NCI-H1092 (cell line): ENCODE data around the gene LUC7L2.
"Not testable (repeated sequence)": the region's sequence is repeated elsewhere in the genome, so short reads cannot be mapped to it uniquely, and the experiment has no call there.

ENCODE experiments used
- DNase-seq: peaks from one replicate; lab custom pipeline; 2025; lab: John Stamatoyannopoulos, UW

LUC7L2 gene

DNA sequence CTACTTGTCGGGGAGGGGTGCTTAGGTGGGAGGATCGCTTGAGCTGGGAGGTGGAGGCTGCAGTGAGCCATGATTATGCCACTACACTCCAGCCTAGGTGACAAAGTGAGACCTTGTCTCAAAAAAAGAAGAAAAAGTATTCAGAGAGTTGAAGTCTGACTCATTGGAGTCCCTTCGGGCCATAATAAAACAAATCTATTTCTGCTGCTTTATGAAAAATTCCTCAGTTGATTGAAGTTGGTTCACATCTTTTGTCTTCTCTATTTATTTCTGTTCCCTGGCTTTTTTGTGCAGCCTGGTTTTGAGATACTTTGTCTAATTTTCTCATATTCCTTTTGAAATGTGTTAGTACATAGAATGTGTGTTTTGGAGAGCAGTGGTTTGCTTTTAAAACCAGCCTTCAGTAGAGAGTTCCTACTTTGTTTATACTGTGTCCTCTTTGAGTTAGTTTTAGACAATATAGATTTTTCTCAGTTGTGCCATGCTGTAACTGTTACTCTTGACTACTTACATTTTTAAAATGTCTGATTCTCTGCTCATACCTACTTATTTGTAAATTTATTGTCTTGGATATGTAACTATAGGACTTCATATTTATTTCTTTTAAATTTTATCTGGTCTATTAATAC, 36.7 kb downstream of the LUC7L2 start:
- no peak for DNase-seq

GRCh38 chr7:139397192-139397591, 37.5 kb downstream of the LUC7L2 start:
- no peak for DNase-seq

DNA sequence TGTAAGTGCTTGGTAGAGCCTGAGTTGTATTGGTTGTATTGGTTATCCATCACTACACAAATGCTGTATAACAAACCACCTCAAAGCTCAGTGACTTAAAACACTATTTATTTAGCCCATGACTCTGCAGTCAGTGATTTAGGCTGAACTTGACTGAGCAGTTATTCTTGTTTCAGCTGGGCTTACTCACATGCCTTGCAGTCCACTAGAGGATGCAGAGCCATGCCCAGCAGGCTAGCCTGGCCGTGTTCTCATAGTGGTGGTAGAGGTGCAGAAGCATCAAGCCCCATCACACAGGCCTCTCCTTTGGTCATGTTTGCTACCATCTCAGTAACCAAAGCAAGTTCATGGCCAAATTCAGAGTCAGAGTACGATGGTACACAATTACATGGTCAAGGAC, 43.9 kb downstream of the LUC7L2 start:
- DNase-seq = no peak

GRCh38 chr7:139407555-139407954, 47.9 kb downstream of the LUC7L2 start:
- no peak for DNase-seq

- not testable (repeated sequence) for DNase-seq
Observed at GRCh38 chr7:139414743-139415402, 55.2 kb downstream of the LUC7L2 start.

- no peak for DNase-seq
Observed at GRCh38 chr7:139416405-139416804, 56.7 kb downstream of the LUC7L2 start.

DNA sequence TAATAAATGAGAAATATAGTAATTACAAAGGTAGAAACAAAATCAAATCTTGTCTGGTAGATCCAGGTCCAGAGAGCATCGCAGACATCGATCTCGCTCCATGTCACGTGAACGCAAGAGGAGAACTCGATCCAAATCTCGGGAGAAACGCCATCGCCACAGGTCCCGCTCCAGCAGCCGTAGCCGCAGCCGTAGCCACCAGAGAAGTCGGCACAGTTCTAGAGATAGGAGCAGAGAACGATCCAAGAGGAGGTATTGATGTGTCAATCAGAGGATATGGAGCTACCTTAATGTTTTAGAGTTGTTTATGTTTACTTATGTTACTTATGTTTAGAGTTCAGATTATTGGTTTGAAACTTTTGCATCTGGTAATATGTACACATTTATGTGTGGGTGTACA, 57.8 kb downstream of the LUC7L2 start:
- DNase-seq = no peak

GRCh38 chr7:139421123-139421522, 61.4 kb downstream of the LUC7L2 start:
- no peak for DNase-seq

DNA sequence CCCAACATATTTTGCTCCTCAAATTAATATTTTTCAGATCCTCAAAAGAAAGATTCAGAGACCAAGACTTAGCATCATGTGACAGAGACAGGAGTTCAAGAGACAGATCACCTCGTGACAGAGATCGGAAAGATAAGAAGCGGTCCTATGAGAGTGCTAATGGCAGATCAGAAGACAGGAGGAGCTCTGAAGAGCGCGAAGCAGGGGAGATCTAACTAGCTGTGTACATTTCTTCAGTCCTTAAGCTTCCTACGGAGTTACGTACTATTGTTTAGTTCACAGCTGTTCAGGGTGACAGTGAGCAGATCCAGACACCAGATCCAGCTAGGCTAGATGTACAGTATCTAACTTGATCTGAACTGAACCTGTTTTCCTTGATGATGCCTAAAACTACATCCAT, 62.4 kb downstream of the LUC7L2 start:
- DNase-seq = no peak

GRCh38 chr7:139423091-139423490, 63.4 kb downstream of the LUC7L2 start:
- DNase-seq = no peak

GRCh38 chr7:139424004-139424403, 64.3 kb downstream of the LUC7L2 start:
- no peak for DNase-seq

DNA sequence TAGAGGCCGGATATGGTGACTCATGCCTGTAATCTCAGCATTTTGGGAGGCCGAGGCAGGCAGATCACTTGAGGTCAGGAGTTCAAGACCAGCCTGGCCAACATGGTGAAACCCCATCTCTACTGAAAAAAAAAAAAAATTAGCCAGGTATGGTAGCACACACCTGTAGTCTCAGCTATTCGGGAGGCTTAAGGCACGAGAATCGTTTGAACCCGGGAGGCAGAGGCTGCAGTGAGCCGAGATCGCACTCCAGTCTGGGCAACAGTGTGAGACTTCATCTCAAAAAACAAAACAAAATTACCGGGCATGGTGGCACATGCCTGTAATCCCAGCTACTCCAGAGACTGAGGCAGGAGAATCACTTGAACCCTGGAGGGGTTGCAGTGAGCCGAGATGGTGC, 66.0 kb downstream of the LUC7L2 start:
- DNase-seq = not testable (repeated sequence)

DNA sequence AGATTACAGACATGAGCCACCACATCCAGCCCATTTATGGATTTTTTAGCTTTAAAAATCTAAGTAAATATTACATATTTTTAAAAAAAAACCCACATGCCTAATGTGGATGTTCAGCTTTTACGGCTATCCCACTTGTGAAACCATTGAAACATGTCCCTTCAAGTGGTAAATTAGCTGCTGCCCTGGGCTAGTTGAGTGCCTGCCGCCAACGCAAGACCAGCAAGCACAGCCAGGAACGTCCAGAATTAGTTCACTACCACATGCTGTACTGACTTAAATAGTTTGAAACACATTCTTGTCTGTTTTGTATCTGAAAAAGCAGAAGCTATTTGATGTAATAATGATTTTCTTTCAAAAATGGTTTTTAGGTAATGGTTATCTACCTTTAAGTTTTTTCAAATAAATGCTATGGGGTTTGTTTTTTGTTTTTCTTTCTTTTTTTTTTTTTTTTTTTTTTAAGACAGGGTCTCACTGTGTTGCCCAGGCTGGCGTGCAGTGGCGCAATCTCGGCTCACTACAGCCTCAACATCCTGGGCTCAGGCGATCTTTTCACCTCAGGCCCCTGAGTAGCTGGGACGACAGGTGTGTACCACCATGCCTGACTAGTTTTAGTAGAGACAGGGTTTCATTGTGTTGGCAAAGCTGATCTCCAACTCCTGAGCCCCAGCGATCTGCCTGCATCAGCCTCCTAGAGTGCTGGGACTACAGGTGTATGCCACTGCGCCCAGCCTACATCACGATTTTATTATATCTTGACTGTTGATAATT, 66.7 kb downstream of the LUC7L2 start:
- DNase-seq = no peak

DNA sequence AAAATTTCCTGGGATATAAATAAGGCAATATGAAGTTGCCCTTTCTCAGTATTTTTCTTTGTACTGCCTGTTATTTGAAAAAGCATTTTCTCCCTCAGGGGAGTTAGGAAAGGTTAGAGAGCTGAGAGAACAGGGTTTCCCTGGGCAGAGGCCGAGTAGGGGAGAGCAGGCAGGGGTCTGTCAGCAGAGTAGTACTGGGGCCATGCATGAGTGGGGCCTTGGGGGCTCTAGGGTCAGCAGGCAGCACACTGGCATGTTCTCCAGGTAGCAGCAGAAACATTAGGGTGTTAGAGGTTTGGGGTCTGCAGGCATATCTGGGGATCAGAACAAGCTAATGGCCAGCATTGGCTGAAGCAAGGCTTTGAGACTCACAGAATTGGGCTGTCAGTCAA, 67.3 kb downstream of the LUC7L2 start:
- DNase-seq = no peak

DNA sequence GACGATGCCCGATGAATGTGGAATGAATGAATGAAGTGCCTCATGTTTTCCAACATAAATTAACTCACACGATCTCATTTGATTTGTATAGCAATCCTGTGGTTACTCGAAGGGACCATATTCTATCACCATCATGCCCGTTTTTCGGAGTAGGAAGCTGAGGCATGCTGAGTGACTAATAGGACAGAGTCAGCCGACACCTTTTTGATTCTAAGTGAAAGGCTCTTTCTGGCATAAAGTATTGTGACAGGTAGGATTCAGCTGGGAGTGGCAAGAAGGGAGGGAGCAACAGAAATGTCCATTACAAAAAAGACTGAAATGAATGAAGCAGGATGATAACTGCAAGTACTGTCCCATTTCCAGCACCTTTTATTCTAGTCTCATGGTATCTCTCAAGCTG, 68.1 kb downstream of the LUC7L2 start:
- DNase-seq = no peak

GRCh38 chr7:139429735-139430134, 70.0 kb downstream of the LUC7L2 start:
- DNase-seq = not testable (repeated sequence)

- DNase-seq = no peak
Observed at GRCh38 chr7:139430443-139430842, 70.7 kb downstream of the LUC7L2 start.

DNA sequence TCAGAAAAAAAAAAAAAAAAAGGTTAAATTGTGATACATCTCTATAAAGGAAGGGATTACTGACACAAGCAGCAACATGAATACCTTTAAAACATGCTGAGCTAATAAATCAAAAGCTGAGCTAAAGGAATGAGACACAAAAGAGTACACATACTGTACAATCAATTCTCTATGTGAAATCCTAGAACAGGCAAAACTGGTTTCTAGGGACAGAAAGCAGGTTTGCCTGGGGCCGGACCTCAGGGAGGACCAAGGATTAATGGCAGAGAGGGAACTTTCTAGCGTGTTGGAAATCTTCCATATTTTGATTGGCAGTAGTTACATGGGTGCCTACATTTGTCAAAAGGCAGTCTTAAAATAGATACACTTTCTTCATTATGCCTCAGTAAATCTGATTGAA, 71.3 kb downstream of the LUC7L2 start:
- no peak for DNase-seq

DNA sequence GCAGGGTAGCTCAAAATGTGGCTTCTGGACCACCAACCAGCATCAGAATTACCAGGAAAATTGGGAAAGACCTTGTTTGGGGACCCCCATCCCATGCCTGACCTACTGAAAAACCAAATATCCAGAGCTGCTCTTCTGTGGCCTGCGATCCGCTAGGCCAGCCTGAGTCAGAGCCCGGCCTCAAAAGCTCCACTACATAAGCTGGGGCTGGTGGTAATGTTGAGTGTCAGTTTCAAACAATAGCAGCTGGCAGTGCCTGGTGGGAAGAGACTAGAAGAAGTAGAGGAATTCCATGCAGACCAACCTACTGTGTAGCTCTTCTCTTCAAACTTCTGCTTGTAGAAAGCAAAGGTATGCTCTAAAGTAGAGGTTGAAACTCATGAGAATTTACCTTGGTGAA, 71.8 kb downstream of the LUC7L2 start:
- no peak for DNase-seq

DNA sequence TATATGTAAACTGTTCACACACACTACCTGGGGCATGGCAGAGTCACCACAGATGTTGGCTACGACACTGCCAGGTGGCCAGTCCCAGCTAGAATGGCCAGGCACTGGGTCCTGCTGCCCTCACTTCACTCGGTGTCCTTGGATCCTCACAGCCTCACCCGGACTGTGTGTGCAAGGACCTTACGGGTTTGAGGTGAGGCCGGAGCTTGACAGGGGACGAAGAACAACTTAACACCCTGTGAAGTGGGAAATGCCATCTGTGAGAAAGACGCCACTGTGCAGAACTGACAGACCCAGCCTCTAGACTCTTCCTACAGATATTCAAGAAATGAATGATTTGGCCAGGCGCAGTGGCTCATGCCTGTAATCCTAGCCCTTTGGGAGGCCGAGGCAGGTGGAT, 77.1 kb downstream of the LUC7L2 start:
- no peak for DNase-seq

- DNase-seq = no peak
Observed at GRCh38 chr7:139439375-139439774, 79.7 kb downstream of the LUC7L2 start.

GRCh38 chr7:139441961-139442360, 82.3 kb downstream of the LUC7L2 start:
- DNase-seq = no peak
